ENCODE results near the gene TBL2.

GRCh38 chr7:73570977-73571376 is 7.4 kb downstream of the TBL2 start:
- TF ChIP-seq CTCF (IDR thresholded peaks at IDR 0.05 in 2 of 3, conservative IDR thresholded peaks at IDR 0.05 in 1 of 3; ENCODE audit: control insufficient read depth in 2 of 3, extremely low read depth in 1 of 3, insufficient read depth in 1 of 3, low read depth in 3 of 3, low read length in 3 of 3) (no peak), BCL11A (IDR thresholded peaks at IDR 0.05; ENCODE audit: low read depth, low read length) (no peak), POLR2A (IDR thresholded peaks at IDR 0.05; ENCODE audit: low read depth, low read length) (no peak), NFIC (IDR thresholded peaks at IDR 0.05; ENCODE audit: low read depth, low read length) (no peak), IRF5 (IDR thresholded peaks at IDR 0.05; ENCODE audit: borderline replicate concordance) (no peak), NFYA (IDR thresholded peaks at IDR 0.05; ENCODE audit: borderline replicate concordance, low read depth, low read length) (no peak), YY1 (IDR thresholded peaks at IDR 0.05; ENCODE audit: low read depth, low read length) (no peak), TCF3 (IDR thresholded peaks at IDR 0.05; ENCODE audit: borderline replicate concordance, insufficient read depth, low read depth, low read length) (no peak), SREBF2 (IDR thresholded peaks at IDR 0.05; ENCODE audit: low read length) (no peak), CREB1 (IDR thresholded peaks at IDR 0.05; ENCODE audit: low read depth) (no peak), ZBTB4 (CRISPR knock-in tag; IDR thresholded peaks at IDR 0.05) (no peak), USF2 (IDR thresholded peaks at IDR 0.05; ENCODE audit: borderline replicate concordance, low read depth, low read length) (no peak), CEBPB (IDR thresholded peaks at IDR 0.05; ENCODE audit: borderline replicate concordance in 1 of 2, low read depth in 2 of 2, low read length in 2 of 2) (no peak), KAT2A (conservative IDR thresholded peaks at IDR 0.05; ENCODE audit: control insufficient read depth, low read depth, low read length) (no peak)

Data from GM12878 (cell line).